Rectal smooth muscle tissue (tissue), 1 donor: ENCODE measurements around the gene PDCD4.
"Not testable (repeated sequence)": the region's sequence is repeated elsewhere in the genome, so short reads cannot be mapped to it uniquely, and the experiment has no call there.

ENCODE experiments used
- H3K27ac ChIP-seq: one replicate; pipeline ENCODE4 v1.7.0; 2013; ENCODE audit warnings: low read depth, low read length, inconsistent platforms
- H3K27me3 ChIP-seq: one replicate; pipeline ENCODE4 v1.7.0; 2013; ENCODE audit warnings: low read length; ENCODE audit not compliant: control insufficient read depth, insufficient read depth
- H3K36me3 ChIP-seq: one replicate; pipeline ENCODE4 v1.7.0; 2013; ENCODE audit warnings: low read length; ENCODE audit not compliant: control insufficient read depth, insufficient read depth
- H3K4me1 ChIP-seq: one replicate; pipeline ENCODE4 v1.7.0; 2013; ENCODE audit warnings: low read length; ENCODE audit not compliant: control insufficient read depth, insufficient read depth
- H3K4me3 ChIP-seq: one replicate; pipeline ENCODE4 v1.7.0; 2013; ENCODE audit warnings: low read length
- H3K9ac ChIP-seq: one replicate; pipeline ENCODE4 v1.7.0; 2013; ENCODE audit warnings: low read length

Gene PDCD4

DNA sequence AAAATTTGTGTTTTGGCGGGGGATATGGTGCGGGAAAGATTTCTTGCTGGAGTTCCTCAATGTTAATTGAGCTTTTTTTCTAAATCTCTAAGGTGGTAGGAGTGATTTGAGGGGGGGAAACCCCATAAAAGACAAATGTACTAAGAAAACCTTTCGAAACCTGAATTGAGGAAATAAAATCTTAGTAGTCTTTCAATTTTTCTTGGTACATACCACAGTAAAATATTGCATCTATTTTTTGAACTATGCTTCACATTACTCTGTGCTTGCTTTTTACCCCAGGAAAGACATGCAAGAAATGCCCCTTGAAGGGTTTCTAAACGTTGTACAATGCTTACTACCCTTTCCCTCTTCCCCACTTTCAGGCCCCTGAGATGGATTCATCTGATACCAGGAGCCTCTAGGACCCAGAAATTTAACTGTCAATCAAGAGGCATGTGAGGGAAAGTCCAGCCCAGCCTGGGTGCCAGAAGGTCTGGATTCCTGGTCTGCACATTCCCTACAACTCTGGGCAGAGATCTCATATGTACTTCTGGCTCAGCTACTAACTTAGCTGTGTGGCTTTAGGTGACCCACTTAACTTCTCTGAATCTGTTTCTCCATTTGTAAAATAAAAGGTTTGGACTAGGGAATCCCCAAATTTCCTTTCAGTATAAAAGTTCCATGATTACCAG, 5.8 kb upstream of the PDCD4 start:
- no peaks in the 10 kb centered on the region for H3K27me3 ChIP-seq
- peak overlapping the region; percentile 21 for H3K4me3 ChIP-seq
- no peaks in the 10 kb centered on the region for H3K36me3 ChIP-seq
- no peak overlapping the region for H3K9ac ChIP-seq
- H3K27ac ChIP-seq, result peak overlapping the region; percentile 66
- peaks cover 15% of the 10 kb centered on the region for H3K4me1 ChIP-seq

DNA sequence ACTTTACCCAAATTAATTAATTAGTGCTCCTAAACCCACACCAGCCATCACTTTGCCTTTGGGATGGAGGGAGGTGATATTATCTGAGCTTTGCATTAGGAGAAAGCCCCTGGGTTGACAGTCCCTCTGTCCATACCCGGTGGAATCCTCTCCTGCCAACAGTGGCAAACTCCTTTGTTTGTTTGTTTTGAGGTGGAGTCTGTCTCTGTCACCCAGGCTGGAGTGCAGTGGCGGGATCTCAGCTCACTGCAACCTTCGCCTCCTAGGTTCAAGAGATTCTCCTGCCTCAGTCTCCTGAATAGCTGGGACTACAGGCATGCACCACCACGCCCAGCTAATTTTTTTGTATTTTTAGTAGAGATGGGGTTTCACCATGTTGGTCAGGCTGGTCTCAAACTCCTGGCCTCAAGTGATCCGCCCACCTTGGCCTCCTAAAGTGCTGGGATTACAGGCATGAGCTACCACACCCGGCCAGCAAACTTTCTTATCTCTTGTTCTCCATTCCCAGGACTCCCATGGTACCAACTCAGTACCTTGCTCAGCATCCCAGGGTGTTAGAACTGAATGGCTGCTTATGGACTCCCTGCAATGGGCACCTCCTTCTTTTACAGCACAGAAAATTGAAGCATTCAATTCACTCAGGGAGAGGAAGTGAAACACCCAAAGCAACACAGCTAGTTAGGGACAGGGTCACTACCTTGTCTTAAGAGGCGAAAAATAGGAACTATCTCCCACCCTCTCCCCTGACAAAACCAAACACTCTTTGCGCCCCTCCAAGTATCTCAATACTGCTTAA, 4.5 kb upstream of the PDCD4 start:
- not testable (repeated sequence) for H3K9ac ChIP-seq, H3K36me3 ChIP-seq, H3K27me3 ChIP-seq, H3K27ac ChIP-seq, H3K4me3 ChIP-seq
- peaks cover 20% of the 10 kb centered on the region for H3K4me1 ChIP-seq

DNA sequence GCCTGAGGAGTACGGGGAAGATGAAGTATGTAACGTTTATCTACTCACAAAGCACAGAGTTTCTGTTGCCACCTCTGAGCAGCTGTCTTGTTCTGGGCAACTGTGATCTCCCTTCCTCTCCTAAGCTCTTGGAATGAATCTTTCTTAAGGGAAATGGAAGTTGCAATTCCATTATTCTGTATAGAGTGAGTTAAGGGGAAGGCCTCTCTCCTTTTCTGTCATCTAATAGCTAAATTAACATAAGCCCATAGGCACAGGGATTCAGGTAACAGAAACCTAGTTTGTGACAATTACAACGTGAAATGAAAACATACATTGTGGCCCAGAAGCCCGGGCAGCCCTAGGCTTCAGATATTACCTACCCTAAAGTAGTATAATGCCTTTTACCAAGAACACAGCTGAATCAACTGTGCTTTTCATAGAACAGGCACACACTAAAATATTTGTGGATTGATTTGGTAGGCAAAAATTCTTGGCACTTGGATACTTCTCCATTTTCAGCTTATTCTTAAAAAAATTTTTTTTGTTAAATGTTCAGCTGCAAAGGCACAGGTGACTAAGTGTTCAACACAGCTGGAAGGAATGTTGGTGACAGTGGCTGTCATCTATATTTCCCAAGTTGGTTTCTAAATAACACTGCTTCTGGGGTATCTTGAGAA, 3.8 kb upstream of the PDCD4 start:
- Histone ChIP-seq H3K27me3 (no peaks in the 10 kb centered on the region), H3K4me1 (peaks cover 20% of the 10 kb centered on the region), H3K36me3 (no peaks in the 10 kb centered on the region), H3K4me3 (peak overlapping the region; percentile 4), H3K9ac (no peak overlapping the region), H3K27ac (no peak overlapping the region)

DNA sequence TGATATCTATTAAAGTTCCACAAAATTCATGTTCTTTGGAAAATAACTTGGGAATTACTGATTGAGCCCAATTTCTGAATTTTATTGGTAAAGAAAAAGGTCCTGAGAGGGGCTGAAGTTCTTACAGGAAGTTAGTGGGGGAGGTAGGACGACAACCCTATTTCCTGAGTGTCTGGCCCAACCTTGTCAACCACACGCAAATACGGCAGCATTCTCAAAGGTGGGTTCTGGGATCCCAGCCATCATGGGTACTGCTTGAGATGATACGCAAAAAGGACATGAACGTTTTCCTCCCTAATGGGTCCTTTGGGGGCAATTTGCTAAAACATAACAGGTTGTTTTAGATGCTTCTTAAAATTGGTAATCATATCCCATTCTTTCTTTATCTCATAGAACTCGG, 2.7 kb upstream of the PDCD4 start:
- H3K4me3 ChIP-seq, result no peak overlapping the region
- H3K27me3 ChIP-seq, result no peaks in the 10 kb centered on the region
- H3K27ac ChIP-seq, result no peak overlapping the region
- H3K9ac ChIP-seq, result no peak overlapping the region
- no peaks in the 10 kb centered on the region for H3K36me3 ChIP-seq
- H3K4me1 ChIP-seq, result peaks cover 20% of the 10 kb centered on the region

DNA sequence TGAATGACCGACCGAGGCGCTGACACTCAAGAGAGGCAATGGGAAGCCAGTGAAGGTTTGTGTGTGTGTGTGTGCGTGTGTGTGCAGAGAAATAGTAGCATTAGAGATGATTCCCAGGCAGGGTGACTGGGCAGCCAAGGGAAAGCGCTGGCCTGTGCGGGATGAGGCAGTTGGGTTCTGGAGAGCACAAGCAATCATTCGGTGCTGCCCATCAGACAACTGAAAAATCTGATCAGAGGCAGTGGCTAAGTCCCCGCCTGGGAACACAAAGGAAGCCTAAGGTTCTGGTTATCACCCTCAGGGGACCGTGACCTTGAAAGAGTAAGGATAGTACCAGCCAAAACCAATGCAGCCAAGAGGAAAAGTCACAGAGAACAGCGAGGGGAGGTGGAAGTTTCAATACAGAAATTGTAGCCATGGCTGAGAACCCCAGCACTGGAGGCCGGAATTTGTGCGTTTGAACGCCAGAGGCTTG, 868 bp upstream of the PDCD4 start:
- H3K4me3 ChIP-seq, result peak overlapping the region; percentile 68
- H3K36me3 ChIP-seq, result no peaks in the 10 kb centered on the region
- H3K4me1 ChIP-seq, result peaks cover 12% of the 10 kb centered on the region
- H3K27ac ChIP-seq, result peak overlapping the region; percentile 97
- H3K9ac ChIP-seq, result peak overlapping the region; percentile 94
- no peaks in the 10 kb centered on the region for H3K27me3 ChIP-seq

DNA sequence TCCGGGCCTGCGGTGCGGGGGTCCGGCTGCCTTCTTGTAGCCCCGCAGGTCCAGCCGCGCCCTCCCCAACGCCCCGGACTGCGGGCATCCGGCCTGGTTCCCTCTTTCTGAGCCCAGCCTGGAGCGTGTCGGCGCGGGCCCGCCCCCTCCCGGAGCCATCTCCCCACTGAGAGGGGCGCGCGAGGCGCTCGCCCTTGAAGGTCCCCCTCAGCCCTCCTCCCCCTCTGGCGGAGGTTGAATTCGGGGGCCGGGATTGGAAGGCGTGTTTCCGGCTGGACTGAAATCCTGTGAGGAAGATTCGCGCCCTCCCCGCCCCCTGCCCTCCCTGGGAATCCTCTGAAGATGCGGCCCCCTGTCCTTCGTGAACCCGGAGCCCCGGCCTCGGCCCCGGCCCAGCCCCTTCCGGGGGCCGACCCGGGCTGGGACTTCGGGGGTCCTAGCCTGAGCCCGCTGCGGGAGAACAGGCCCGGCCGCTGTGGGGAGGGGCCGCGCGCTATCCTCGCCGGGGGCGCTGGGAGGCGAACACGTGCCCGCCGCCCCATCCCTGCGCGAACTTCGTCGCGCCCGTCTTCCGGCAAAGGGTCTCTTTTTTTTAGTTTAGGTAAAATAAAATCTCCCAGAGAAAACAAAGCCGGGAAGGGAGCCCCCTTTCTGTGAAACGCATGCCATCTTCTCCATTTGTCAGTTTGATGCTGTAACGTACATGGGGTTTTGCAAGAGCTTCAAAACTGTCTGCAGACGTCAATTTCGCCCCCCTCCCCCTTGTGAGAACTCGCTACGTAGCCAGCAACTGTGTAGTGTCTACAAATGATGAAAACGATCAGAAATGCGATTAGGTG, 636 bp downstream of the PDCD4 start:
- H3K27ac ChIP-seq, result peak overlapping the region; percentile 97
- peaks cover 3% of the 10 kb centered on the region for H3K36me3 ChIP-seq
- H3K4me1 ChIP-seq, result peaks cover 14% of the 10 kb centered on the region
- H3K27me3 ChIP-seq, result no peaks in the 10 kb centered on the region
- H3K4me3 ChIP-seq, result peak overlapping the region; percentile 68
- H3K9ac ChIP-seq, result peak overlapping the region; percentile 49

DNA sequence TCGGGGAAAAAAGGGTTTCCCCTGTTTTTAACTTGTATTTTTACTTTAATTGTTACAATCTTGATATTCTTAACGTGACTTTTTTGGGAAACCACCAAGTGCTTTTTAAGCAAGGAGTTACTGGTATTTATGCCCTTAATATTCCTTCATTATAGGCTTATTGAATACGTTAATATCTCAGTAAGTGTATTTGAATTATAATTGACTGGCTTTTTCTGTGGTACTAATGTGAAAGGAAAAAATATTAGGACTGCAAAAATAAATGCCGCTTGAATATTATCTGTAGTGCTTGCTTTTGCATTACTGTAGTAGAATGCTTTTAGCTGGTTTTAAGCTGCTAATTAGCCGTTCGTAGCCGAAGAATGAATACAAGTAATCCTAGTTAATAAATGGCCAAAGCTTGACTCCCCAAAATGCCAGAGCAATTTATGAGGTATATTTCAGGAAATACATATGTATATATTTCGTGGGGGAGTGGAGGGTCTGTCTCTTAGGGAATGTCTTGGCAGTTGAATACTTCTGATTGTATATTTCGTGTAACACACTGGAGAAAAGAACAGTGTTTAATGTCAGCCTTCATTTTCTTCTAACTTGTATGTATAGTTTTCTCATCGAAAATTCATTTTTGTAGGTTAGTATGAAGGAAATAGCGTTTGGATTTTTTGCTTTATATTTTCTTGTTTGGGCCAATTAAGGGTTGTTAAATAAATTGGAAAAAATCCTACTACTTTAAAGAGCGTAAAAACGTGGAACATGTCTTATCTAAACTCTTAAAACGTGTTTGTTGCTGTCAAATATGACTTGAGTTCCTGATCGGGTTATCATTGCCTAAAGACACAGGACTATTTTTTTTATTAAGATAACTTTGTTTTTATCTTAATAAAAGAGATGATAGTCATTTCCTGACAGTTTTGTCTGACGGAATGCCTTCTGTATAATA, 1.5 kb downstream of the PDCD4 start:
- H3K4me3 ChIP-seq, result peak overlapping the region; percentile 68
- H3K4me1 ChIP-seq, result peaks cover 14% of the 10 kb centered on the region
- H3K27ac ChIP-seq, result peak overlapping the region; percentile 97
- H3K36me3 ChIP-seq, result peaks cover 3% of the 10 kb centered on the region
- H3K27me3 ChIP-seq, result no peaks in the 10 kb centered on the region
- H3K9ac ChIP-seq, result peak overlapping the region; percentile 2

DNA sequence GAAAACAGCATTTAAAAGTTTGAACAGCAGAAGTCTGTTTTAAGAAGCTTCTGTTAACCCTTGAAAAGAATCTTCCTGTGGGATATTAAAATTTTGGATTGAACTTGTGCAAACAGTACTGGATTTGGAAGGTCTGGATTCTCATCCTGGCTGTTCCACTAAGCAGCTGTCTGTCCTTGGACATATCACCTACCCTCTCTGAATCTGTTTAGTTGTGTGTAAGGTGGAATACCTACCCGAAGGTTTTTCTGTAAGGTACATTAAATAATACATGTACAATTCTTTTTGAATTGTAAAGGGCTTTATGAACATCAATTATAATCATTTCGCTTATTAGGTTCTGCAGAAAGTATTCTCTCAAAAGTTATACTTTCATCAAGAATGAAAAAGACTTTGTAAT, 2.2 kb downstream of the PDCD4 start:
- H3K4me1 ChIP-seq, result peaks cover 14% of the 10 kb centered on the region
- H3K27me3 ChIP-seq, result no peaks in the 10 kb centered on the region
- peaks cover 7% of the 10 kb centered on the region for H3K36me3 ChIP-seq
- no peak overlapping the region for H3K27ac ChIP-seq
- H3K9ac ChIP-seq, result no peak overlapping the region
- H3K4me3 ChIP-seq, result peak overlapping the region; percentile 68

DNA sequence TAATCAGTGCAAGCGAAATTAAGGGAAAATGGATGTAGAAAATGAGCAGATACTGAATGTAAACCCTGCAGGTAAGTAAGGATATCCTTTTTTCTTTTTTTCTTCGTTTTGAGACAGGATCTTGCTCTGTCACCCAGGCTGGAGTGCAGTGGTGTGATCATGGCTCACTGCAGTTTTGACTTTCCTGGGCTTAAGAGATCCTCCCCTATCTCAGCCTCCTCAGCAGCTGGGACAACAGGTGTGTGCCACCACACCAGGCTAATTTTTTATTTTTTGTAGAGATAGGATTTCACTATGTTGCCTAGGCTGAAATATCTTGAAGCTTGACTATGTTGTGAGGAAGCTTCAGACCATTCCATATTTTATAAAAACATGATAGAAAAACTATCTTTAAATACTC, 4.3 kb downstream of the PDCD4 start:
- H3K27ac ChIP-seq, result no peak overlapping the region
- H3K4me3 ChIP-seq, result no peak overlapping the region
- H3K4me1 ChIP-seq, result peaks cover 10% of the 10 kb centered on the region
- no peaks in the 10 kb centered on the region for H3K27me3 ChIP-seq
- no peak overlapping the region for H3K9ac ChIP-seq
- H3K36me3 ChIP-seq, result peaks cover 7% of the 10 kb centered on the region

- Histone ChIP-seq H3K27ac (no peak overlapping the region), H3K4me3 (no peak overlapping the region), H3K36me3 (peaks cover 9% of the 10 kb centered on the region), H3K4me1 (peaks cover 6% of the 10 kb centered on the region), H3K9ac (no peak overlapping the region), H3K27me3 (no peaks in the 10 kb centered on the region)
Observed at GRCh38 chr10:110876788-110877187, 5.1 kb downstream of the PDCD4 start.

DNA sequence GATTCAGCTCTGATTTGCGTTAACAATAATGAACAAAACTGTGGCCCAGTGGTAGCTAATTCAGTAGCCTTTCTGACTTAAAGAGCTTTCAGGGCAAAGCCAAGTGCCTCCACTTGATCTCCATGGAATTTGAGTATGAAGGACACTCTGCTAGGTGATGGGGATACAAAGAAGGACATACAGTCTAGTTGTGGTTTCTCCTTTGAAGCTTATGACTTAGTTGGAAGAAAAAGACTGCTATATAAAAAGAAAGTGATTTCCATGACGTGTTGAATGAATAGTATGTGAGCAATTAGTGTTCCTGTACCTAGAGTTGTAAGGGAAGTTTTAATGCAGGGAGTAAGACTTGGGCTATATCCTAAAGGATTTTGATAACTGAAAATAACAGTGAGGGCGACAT, 8.3 kb downstream of the PDCD4 start:
- Histone ChIP-seq H3K36me3 (peaks cover 12% of the 10 kb centered on the region), H3K4me3 (no peak overlapping the region), H3K27ac (no peak overlapping the region), H3K4me1 (peaks cover 4% of the 10 kb centered on the region), H3K9ac (no peak overlapping the region), H3K27me3 (no peaks in the 10 kb centered on the region)
